ENCODE results near the gene SSBP4.

The SSBP4 gene

GRCh38 chr19:18438331-18439024, 19.3 kb downstream of the SSBP4 start:
- TF ChIP-seq TAF1 (IDR thresholded peaks at IDR 0.05; ENCODE audit: borderline replicate concordance, insufficient read depth, low read length), result no peak
- TF ChIP-seq POLR2AphosphoS5 (IDR thresholded peaks at IDR 0.05; ENCODE audit: low read depth, low read length), result no peak
- no peak for TF ChIP-seq REST (IDR thresholded peaks at IDR 0.05; ENCODE audit: insufficient read depth in 1 of 2, low read depth in 2 of 2, low read length in 2 of 2)
- no peak for TF ChIP-seq FOXP2 (optimal IDR thresholded peaks at IDR 0.05; ENCODE audit: borderline replicate concordance, extremely low read depth, extremely low read length, insufficient read depth)
- no peak for TF ChIP-seq SIN3A (IDR thresholded peaks at IDR 0.05; ENCODE audit: borderline replicate concordance, insufficient read depth, low read length)

- TF ChIP-seq REST (IDR thresholded peaks at IDR 0.05; ENCODE audit: insufficient read depth in 1 of 2, low read depth in 2 of 2, low read length in 2 of 2) (no peak), TAF1 (IDR thresholded peaks at IDR 0.05; ENCODE audit: borderline replicate concordance, insufficient read depth, low read length) (no peak), FOXP2 (optimal IDR thresholded peaks at IDR 0.05; ENCODE audit: borderline replicate concordance, extremely low read depth, extremely low read length, insufficient read depth) (no peak), SIN3A (IDR thresholded peaks at IDR 0.05; ENCODE audit: borderline replicate concordance, insufficient read depth, low read length) (no peak), POLR2AphosphoS5 (IDR thresholded peaks at IDR 0.05; ENCODE audit: low read depth, low read length) (no peak)
Measured at GRCh38 chr19:18439025-18439909, 20.1 kb downstream of the SSBP4 start.

DNA sequence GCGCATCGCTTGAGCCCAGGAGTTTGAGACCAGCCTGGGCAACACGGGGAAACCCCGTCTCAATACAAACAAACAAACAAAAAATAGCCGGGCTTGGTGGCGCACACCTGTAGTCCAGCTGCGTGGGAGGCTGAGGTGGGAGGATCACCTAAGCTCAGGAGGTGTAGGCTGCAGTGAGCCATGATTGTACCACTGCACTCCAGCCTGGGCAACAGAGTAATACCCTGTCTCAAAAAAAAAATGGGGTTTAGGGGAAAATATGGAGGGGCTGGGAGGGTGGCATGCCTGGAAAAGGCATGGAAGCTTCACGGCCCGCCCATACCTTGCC, 20.7 kb downstream of the SSBP4 start:
- TF ChIP-seq SIN3A (IDR thresholded peaks at IDR 0.05; ENCODE audit: borderline replicate concordance, insufficient read depth, low read length) (no peak), POLR2AphosphoS5 (IDR thresholded peaks at IDR 0.05; ENCODE audit: low read depth, low read length) (no peak), REST (IDR thresholded peaks at IDR 0.05; ENCODE audit: insufficient read depth in 1 of 2, low read depth in 2 of 2, low read length in 2 of 2) (no peak), FOXP2 (optimal IDR thresholded peaks at IDR 0.05; ENCODE audit: borderline replicate concordance, extremely low read depth, extremely low read length, insufficient read depth) (no peak), TAF1 (IDR thresholded peaks at IDR 0.05; ENCODE audit: borderline replicate concordance, insufficient read depth, low read length) (no peak)

- TF ChIP-seq TAF1 (IDR thresholded peaks at IDR 0.05; ENCODE audit: borderline replicate concordance, insufficient read depth, low read length), result no peak
- no peak for TF ChIP-seq SIN3A (IDR thresholded peaks at IDR 0.05; ENCODE audit: borderline replicate concordance, insufficient read depth, low read length)
- TF ChIP-seq FOXP2 (optimal IDR thresholded peaks at IDR 0.05; ENCODE audit: borderline replicate concordance, extremely low read depth, extremely low read length, insufficient read depth), result no peak
- no peak for TF ChIP-seq REST (IDR thresholded peaks at IDR 0.05; ENCODE audit: insufficient read depth in 1 of 2, low read depth in 2 of 2, low read length in 2 of 2)
- TF ChIP-seq POLR2AphosphoS5 (IDR thresholded peaks at IDR 0.05; ENCODE audit: low read depth, low read length), result no peak
Measured at GRCh38 chr19:18440415-18440877, 21.2 kb downstream of the SSBP4 start.

Measured in PFSK-1 (cell line).